DND-41 (cell line): Measurements from ENCODE around the gene URM1.

Experiments
- ATAC-seq: fragments of 200-7000 bp; cut with Tn5 transposase; 3 replicates; pipeline ENCODE4 v1.9.1; 2021; ENCODE audit warnings: low read depth; ENCODE audit not compliant: insufficient read depth
- DNase-seq: peaks from one replicate; pipeline ENCODE4 v3.0.0-alpha.2; 2020
- H2AFZ ChIP-seq: 2 replicates; pipeline ENCODE4 v1.6.0; 2012; ENCODE audit warnings: low read depth, low read length
- H3K27ac ChIP-seq: 2 replicates; pipeline ENCODE4 v1.5.1; 2012; ENCODE audit warnings: low read length, inconsistent platforms
- H3K27me3 ChIP-seq: fragments of 200-600 bp; sonication (generic); 2 replicates; pipeline ENCODE4 v1.6.0; 2012; ENCODE audit warnings: low read length, mild to moderate bottlenecking, inconsistent platforms; ENCODE audit not compliant: insufficient read depth, poor library complexity
- H3K36me3 ChIP-seq: 2 replicates; pipeline ENCODE4 v1.5.1; 2012; ENCODE audit warnings: low read length, inconsistent platforms; ENCODE audit not compliant: insufficient read depth
- H3K4me1 ChIP-seq: 2 replicates; pipeline ENCODE4 v1.5.1; 2012; ENCODE audit warnings: mild to moderate bottlenecking, low read length; ENCODE audit not compliant: insufficient read depth
- H3K4me2 ChIP-seq: 2 replicates; pipeline ENCODE4 v1.6.0; 2012; ENCODE audit warnings: mild to moderate bottlenecking, moderate library complexity, low read length, inconsistent platforms; ENCODE audit not compliant: insufficient read depth
- H3K4me3 ChIP-seq, 2 experiments: fragments of 200-600 bp in 1 of 2; shearing (Covaris generic) in 1 of 2; 2 replicates each; pipeline ENCODE4 v1.5.1; 2012 to 2016; ENCODE audit warnings: inconsistent platforms in 2 of 2, low read length in 2 of 2, mild to moderate bottlenecking in 2 of 2, low read depth in 1 of 2, moderate library complexity in 1 of 2
- H3K79me2 ChIP-seq: 2 replicates; pipeline ENCODE4 v1.6.0; 2012; ENCODE audit warnings: low read length, inconsistent platforms; ENCODE audit not compliant: insufficient read depth
- H3K9ac ChIP-seq: 2 replicates; pipeline ENCODE4 v1.6.0; 2012; ENCODE audit warnings: low read depth, mild to moderate bottlenecking, inconsistent platforms, low read length, moderate library complexity
- H3K9me3 ChIP-seq: 2 replicates; pipeline ENCODE4 v1.5.1; 2012; ENCODE audit warnings: low read length, moderate library complexity, mild to moderate bottlenecking, inconsistent platforms; ENCODE audit not compliant: insufficient read depth, severe bottlenecking
- H4K20me1 ChIP-seq: 2 replicates; pipeline ENCODE4 v1.6.0; 2012; ENCODE audit warnings: low read length; ENCODE audit not compliant: insufficient read depth
- EZH2 ChIP-seq: IDR thresholded peaks from 3 replicates; pipeline ENCODE4 v1.6.1; 2012; ENCODE audit warnings: borderline replicate concordance, low read depth, mild to moderate bottlenecking, moderate library complexity, low read length, inconsistent platforms; ENCODE audit not compliant: severe bottlenecking
- TF ChIP-seq, protein P1 (sequence below): IDR thresholded peaks from 2 replicates; pipeline ENCODE4 v1.5.1; 2012; ENCODE audit warnings: borderline replicate concordance, low read length, moderate library complexity, mild to moderate bottlenecking; ENCODE audit not compliant: poor library complexity, severe bottlenecking; ENCODE audit errors: extremely low read depth

URM1 gene

DNA sequence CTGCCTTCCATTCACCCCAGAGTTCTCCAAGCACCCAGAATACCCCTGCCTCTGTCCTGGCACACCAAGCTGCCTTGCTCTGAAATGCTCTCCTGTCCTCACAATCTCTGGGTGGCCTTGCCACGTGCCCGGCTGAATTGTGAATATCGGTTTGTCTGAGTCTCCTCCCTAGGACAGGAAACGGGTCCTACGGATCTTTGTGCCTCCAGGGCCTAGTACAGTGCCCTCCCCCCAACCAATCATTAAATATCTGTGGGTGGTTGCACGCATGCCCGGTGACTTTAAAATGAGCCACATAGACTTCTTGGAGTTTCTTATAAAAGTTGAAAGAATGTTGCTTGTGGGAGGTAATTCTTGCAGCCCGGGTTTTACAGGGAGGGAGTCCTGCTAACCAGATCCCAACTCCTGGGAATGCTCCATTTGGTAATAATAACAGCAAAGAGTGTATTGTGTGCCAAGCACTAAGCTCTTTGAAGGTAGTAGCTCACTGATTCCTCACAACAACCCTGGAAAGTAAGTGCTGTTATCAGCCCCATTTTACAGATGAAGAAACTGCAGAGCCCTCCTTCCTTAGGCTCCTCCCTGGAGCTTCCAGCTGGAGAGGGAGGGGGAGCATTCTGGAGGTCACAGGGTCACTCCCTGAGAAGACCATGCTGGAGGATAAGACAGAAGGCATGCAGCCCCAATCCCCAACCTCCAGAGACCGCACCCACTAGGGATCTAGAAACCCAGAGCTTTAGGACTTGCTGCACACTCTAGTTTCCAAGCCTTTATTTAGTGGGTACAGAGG, 23.4 kb downstream of the URM1 start:
- no peak for ATAC-seq
- Histone ChIP-seq H2AFZ (no peak overlapping the region), H3K27ac (no peak overlapping the region), H3K27me3 (no peaks in the 10 kb centered on the region), H4K20me1 (no peaks in the 10 kb centered on the region), H3K4me3 (no peak overlapping the region), H3K36me3 (peaks cover 5% of the 10 kb centered on the region; the same call in 1 of the 2 replicates), H3K9ac (no peak overlapping the region), H3K4me1 (no peaks in the 10 kb centered on the region), H3K79me2 (no peaks in the 10 kb centered on the region), H3K9me3 (no peaks in the 10 kb centered on the region), H3K4me2 (no peak overlapping the region)
- TF ChIP-seq, protein P1, sequence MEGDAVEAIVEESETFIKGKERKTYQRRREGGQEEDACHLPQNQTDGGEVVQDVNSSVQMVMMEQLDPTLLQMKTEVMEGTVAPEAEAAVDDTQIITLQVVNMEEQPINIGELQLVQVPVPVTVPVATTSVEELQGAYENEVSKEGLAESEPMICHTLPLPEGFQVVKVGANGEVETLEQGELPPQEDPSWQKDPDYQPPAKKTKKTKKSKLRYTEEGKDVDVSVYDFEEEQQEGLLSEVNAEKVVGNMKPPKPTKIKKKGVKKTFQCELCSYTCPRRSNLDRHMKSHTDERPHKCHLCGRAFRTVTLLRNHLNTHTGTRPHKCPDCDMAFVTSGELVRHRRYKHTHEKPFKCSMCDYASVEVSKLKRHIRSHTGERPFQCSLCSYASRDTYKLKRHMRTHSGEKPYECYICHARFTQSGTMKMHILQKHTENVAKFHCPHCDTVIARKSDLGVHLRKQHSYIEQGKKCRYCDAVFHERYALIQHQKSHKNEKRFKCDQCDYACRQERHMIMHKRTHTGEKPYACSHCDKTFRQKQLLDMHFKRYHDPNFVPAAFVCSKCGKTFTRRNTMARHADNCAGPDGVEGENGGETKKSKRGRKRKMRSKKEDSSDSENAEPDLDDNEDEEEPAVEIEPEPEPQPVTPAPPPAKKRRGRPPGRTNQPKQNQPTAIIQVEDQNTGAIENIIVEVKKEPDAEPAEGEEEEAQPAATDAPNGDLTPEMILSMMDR = no peak
- no peak for DNase-seq

GRCh38 chr9:128396970-128397613, 25.9 kb downstream of the URM1 start:
- H2AFZ ChIP-seq = no peak overlapping the region
- ATAC-seq = no peak
- no peaks in the 10 kb centered on the region for H3K4me1 ChIP-seq
- H3K4me3 ChIP-seq = no peak overlapping the region
- no peak overlapping the region for H3K27ac ChIP-seq
- no peak for DNase-seq
- no peaks in the 10 kb centered on the region for H3K36me3 ChIP-seq
- H4K20me1 ChIP-seq = no peaks in the 10 kb centered on the region
- H3K9ac ChIP-seq = no peak overlapping the region
- H3K4me2 ChIP-seq = no peak overlapping the region
- H3K27me3 ChIP-seq = no peaks in the 10 kb centered on the region
- H3K79me2 ChIP-seq = no peaks in the 10 kb centered on the region
- no peak for TF ChIP-seq EZH2
- TF ChIP-seq, protein P1 = no peak
- H3K9me3 ChIP-seq = no peaks in the 10 kb centered on the region

GRCh38 chr9:128397831-128398230, 26.7 kb downstream of the URM1 start:
- no peaks in the 10 kb centered on the region for H3K27me3 ChIP-seq
- no peak overlapping the region for H2AFZ ChIP-seq
- H4K20me1 ChIP-seq = no peaks in the 10 kb centered on the region
- ATAC-seq (no peak), DNase-seq (no peak)
- H3K4me2 ChIP-seq = no peak overlapping the region
- H3K36me3 ChIP-seq = no peaks in the 10 kb centered on the region
- no peak overlapping the region for H3K9ac ChIP-seq
- no peaks in the 10 kb centered on the region for H3K9me3 ChIP-seq
- no peaks in the 10 kb centered on the region for H3K4me1 ChIP-seq
- H3K79me2 ChIP-seq = no peaks in the 10 kb centered on the region
- no peak overlapping the region for H3K27ac ChIP-seq
- no peak overlapping the region for H3K4me3 ChIP-seq
- no peak for TF ChIP-seq EZH2
- TF ChIP-seq, protein P1 = no peak
